ENCODE data around the gene FILIP1.

FILIP1 gene

DNA sequence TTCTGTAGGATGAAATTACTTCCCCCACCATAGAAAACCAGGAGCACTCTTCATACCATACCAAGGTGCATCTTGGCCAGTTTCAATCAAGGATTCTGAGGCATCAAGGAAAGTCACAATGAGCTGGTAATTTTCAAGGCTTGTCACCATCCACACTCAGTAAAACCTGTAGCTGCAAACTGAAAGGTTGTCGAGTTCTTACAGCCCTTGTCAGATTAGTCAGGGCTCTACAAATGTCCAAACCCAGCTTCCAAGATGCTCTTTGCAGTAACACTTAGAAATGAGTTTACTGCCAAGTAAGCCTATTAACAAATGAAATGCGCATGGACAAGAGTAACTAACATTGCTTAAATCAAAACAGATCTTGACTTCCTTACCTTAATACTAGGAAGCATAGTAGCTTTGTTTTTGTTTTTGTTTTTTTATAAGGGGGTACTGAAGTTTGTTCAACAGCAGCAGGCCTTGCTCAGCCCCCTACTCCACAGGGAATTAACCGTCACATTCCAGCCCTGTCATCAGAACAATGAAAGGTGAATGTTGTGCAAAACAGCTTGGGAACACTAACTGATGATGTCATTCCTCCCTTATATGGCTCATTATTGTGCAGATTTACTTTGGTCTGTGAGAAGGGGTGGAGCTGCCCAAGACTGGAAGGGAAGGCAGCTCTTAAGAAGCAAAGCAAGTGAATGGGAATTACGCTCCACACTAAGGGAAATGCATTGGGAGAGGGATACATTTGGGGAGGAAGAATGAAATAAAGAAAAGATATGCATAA, 159.1 kb downstream of the FILIP1 start:
- no peak for DNase-seq (ENCODE audit: low spot score)

DNA sequence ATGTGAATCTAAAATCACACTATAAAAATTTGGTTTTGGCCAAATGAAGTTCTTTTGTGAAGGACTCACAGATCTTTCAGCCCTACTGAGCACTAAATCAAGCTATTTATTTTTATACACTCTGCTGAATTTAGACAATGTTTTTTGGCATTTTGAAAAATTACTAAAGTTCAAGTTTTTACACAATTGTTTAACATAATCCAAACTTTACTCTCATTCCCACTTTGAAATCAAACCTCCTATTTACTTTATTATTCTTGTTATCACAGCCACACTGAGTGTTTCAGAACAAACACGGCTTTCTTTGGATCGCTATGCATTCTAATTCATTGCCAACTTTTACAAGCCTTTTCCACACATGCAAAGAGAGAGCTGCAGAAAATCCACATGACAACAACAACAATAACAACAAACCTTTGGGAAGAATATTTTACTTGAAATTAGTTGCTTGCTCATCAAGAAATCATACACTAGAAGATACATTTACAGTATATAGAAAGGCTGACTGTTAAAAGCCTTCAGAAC, 159.9 kb downstream of the FILIP1 start:
- DNase-seq (ENCODE audit: low spot score) = no peak

DNA sequence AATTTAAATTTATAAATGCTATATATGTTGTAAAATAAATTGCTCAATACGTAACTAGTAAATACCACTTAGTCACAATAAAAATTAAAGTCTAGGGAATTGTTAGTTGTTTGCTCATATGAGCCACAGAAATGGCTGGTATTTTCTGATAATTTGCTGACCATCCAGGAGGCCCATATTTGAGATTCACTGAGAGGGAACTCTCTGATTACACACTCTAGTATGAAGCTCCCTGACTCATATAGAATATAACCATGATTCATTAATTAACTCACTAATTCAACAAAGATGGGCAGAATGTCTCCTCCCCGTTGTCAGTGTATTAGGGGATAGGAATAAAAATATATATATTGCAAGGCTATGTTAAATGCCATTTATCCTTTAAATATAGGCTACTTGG, 162.4 kb downstream of the FILIP1 start:
- DNase-seq (ENCODE audit: low spot score) = no peak

DNA sequence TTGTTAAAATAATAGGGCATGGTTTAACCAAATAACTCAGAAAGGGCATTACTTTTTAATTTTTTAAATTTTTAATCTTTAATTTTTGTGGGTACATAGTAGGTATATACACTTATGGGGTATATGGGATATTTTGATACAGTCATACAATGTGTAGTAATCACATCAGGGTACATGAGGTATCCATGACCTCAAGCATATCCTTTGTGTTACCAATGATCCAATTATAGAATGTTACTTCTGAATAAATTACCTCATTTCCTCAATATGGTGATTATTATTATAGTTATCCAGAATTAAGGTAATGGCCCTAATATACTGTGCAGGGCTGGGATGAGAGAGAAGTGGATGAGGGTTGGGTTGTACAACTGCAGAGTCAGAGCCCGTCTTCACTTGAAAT, 163.9 kb downstream of the FILIP1 start:
- DNase-seq (ENCODE audit: low spot score) = no peak

DNA sequence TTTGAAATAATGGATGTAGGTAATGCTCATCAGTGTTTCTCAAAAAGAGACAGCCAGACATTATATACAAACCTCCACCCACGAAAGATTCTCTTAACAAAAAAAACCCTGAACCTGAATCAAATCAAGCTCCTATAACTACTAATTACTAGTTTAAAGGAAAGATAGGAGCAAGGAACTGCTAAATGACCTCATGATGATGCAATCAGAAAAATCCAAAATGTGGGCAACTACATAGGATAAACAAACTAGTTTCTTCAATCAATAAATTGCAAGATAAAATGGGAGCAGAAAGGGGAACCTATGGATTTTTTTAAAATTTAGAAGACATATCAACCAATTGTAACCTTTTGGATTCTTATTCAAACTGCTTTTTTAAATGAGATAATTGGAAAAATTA, 165.8 kb downstream of the FILIP1 start:
- DNase-seq (ENCODE audit: low spot score) = no peak

DNA sequence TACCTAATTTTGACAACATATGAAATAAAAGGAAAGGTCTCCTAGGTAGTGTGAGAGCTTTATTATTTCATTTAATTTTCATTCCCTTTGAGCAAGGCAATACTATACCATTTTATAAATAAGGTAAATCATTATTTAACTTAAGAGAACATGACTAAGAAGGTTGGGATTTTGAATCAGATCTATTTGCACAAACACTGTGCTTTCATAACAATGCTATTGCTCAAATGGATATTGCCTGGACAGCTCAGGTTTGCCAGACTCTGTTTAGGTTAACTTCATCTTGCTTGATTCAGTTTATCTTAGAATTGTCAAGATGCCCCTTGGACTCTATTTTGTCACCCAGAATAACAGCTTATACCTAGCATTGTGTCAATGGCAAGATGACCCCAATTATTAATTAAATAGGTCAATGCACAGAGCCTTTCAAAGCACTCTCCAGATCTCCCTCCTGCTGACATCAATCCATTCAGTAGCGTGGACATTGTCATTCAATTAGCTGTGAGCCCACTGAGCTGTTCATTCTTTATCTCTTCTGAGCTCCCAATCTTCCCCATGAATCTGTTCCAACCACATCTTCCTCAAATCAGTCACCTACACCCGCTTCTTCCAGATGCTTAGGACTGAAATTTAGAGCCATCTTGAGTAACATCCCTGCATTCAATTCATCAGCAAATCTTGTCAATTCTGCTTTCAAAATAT, 166.9 kb downstream of the FILIP1 start:
- no peak for DNase-seq (ENCODE audit: low spot score)

DNA sequence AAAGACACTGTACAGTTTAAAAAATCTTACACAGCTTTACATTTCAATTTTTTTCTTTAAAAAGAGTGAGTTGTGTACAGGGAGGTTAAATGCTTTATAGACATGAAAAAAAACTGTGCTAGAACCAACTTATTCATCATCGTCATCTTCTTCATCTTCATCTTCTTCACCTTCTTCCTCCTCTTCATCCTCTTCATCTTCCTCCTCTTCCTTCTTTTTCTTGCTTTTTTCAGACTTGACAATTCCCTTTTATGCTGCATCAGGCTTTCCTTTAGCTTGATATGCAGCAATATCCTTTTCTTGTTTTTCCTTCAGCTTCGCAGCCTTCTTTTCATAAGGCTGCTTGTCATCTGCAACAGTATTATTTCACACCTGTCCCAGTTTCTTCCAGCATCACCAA, 174.7 kb downstream of the FILIP1 start:
- no peak for DNase-seq (ENCODE audit: low spot score)

DNA sequence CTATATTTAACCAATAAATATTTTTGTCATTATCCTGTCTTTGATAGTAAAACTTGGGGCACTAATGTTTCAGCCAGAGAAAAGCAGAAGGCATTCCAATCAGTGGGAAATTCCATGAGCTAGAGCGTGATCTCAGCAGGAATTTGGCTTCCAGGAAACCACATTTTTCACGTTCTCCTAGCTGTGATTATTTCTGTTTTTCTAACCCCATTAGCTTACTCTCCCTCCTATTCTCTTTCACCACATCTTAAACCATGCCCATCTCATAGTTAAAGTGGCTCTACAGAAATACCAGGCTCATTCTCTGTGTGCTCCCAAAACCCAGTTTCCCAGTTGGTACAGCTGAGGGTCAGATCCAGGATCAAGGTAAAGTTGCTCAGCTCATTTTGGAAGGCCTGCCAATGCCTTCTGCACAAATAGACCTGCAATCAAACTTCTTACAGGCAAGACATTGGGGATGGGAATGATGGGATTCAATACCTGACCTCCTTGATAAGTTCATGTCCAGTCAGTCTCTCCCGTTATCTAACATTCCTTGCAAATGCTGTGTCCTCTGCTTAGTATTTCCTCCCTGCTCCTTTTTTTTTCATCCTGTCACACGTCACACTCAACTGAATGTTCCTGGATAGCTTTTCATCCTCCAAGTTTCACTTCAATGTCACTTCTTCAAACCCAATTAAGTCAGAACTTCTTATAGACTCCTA, 175.9 kb downstream of the FILIP1 start:
- no peak for DNase-seq (ENCODE audit: low spot score)

DNA sequence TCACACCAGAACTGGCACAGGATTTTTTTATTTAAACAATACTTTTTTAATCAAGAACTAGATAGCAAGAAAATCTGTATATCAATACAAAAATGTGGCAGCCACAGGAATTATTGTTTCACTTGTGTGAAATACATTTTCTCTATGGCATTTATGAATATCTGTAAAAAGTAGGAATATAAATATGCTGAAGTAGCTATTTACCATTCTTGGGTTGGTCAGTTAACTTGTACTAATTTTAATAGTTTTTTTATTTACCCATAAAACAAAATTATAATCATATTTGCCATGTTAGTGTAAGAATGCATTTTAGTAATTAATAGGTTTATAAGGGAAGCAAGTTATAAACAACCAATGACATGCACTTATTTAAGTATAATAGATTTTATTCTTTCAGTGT, 177.6 kb downstream of the FILIP1 start:
- no peak for DNase-seq (ENCODE audit: low spot score)

DNA sequence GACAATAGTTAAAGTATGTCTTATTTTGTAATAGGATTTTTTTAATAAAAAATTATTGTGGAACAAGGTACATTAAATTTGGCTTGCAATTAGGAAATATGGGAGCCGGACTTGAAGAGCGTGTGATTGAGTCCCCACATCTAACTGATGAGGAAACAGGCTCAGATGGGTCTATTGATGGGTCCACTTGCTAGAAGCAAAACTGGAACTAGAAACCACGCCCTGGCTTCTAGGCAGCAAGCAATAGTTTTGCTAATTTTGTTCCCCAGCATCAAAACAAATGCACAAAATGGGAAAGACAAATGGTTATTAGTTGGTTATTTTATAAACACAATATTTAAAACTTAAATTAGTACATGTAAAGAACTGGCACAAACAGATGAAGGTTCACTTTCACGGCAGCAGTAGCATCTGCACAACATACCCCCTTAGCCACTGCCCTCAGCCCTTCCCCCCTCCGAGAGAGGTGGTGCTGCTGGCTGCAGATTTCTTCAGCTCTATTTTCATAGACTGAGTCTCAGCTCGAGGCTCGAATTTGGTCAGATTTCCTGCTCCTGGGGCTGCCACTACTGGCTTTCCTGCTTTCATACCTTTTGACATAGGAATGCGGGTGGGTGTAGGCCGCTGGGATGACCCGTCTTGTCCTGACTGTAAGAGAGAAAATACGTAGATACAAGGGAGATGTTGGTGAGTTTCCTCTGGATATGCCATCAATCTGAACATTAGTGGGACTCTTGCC, 185.2 kb downstream of the FILIP1 start:
- DNase-seq (ENCODE audit: low spot score) = no peak

DNA sequence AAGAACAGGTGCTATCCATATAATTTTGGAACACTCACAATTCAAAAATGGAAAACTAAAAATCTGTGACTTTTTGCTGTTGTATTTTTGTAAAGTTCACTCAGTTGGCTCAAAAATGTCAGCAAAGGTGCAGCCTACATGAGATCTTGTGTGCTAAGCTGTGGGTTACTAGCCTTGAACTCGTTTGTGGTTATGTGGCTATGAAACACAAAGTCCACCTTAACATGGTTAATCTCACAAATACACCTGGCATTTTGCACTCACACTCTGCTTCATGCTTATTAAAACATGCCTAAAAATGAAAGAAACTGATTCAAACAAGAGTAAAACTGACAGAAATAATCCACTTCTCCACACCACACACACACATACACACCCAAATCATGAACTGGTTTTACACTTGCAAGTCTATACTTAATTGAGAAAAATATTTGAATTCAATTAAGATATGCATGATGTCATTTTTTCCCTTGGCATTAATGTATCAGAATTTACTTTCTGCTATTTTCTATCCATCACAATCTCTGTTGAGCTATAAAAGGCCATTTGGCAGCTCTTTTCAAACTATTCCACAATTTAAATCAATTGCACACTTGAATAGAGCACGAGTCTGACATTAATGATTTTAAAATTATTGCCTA, 186.1 kb downstream of the FILIP1 start:
- no peak for DNase-seq (ENCODE audit: low spot score)

DNA sequence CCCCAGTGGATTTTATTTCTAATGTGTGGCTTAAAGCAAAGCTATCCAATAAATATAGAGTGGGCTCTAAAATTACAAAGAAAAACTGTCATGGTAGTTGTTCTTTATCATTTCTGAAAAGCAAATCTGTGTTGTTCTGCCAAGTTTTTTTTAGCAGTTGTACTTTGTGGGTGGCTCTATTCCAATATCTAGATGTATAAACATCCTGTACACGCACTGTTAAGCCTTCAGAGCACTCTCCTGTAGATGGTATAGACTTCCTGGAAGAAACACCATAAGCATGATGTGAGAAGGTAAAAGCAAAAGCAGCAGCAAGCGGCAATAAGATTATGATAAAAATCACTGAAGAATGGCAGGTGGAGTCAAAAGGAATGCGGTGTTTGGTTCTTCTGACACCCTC, 187.5 kb downstream of the FILIP1 start:
- no peak for DNase-seq (ENCODE audit: low spot score)

DNA sequence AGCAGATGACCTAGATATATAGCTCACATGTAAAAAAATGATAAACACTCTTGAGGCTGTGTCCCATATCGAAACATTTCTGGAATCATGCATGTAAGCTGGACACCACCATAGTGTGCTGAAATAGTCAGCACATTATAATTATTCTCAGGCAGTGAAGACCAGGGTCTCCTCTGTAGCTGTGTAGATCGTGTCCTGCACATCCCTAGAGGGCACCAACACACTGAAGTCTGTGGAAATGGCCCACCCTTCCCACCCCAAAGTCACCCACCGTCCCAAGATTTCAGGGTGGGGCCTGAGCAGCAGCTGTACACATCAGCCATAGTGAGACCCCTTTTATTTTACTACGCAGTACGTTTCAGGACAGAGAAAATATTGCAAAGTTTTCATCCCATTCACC, 188.0 kb downstream of the FILIP1 start:
- no peak for DNase-seq (ENCODE audit: low spot score)

DNA sequence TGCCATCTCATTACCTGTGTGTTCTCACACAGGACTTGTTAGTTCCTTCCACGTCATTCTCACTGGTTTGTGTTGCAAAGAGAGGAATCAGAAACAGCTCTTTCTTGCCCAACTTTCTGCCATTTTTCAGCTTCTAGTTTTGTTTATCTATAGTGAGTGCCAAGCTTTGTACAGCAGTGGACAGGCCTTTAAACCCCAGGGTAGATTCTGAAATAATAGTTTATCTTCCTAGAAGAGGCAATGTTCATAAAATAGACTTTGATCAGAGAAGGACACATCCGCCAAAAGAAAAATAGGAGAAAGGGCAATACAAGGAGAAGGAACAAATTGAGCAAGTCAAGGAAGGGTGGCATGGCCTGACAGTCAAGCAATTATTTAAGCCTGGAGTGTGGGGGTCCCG, 191.3 kb downstream of the FILIP1 start:
- DNase-seq (ENCODE audit: low spot score) = no peak

DNA sequence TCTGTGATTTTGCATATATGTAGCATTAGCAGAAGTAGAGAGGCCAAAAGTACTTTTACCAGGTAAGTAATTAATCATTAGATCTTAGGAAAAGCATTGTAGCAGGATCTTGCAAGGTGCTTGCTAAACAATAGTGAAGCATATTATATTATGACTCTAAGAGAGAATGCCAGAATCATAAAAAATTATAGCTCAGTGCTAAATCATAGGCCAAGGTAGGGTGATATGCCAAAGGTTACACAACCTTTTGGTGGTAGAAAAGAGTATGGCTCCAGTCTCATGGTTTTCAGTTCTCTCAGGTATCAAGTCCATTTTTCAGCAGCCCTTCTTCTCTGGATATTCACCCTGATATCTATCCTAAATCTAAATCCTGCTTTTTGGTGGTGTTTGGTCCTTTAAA, 192.1 kb downstream of the FILIP1 start:
- DNase-seq (ENCODE audit: low spot score) = no peak

DNA sequence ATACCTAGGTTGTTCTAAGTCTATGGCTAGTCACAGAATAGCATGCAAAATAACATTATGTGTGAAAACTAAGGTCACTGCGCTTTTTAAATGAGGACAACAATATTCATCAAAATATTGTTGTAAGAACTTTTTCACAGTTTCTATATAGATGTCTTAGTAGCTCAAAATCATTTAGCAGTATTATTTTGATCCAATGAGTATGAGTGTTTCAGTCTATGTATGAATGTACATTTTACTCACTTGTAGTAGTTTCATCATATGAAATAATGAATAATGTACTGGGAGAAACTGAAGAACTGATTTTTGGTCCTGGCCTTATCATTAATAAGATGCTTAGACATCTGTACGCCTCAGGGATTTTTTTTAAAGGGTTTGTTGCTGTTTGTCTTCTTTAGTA, 192.5 kb downstream of the FILIP1 start:
- DNase-seq (ENCODE audit: low spot score) = no peak

DNA sequence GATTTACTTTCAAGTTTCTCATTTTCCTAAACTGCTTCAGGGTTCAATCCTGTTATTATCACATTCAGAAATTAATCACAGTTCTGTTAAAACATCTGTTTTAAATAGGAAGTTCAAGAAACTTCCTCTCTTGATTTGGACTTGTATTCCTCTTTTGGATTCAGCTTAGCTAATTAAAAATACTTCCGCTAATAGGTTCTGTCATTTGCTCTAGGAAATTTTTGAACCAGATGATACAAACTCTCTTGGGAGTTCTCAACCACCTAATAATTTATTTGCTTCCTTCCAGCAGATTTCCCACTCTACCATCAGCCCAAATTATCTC, 193.1 kb downstream of the FILIP1 start:
- no peak for DNase-seq (ENCODE audit: low spot score)

DNA sequence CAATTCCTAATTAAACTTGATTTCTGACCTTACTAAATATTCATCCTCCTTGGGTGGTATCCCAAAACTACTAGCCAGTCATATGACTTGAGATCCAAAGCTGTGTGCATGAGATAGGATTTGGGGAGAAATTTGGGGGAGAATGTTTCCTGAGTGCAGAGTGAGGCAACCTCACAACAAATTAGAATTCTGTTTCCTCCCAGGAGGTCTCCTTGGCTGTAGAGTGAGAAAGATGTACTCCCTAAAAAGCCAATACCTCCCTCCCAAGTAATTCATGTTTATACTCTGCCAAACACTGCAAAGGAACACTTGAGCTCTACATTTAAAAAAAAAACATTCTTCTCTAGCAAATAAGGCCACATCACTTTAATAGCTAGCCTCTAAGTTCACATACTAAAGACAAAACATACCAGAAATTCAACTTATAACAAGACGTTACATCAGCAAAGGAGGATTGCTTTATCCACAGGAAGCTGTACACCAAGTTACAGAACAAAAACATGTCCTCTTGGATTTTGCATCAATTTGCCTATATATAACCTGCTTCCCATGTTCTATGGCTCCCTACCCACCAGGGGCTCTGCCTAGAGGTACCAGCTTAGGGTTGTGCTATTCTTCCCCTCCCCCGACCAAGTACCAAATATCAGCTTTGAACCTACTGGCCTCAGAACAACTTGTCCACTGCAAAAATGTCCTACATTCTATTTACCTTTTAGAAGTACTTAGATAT, 193.6 kb downstream of the FILIP1 start:
- no peak for DNase-seq (ENCODE audit: low spot score)

DNA sequence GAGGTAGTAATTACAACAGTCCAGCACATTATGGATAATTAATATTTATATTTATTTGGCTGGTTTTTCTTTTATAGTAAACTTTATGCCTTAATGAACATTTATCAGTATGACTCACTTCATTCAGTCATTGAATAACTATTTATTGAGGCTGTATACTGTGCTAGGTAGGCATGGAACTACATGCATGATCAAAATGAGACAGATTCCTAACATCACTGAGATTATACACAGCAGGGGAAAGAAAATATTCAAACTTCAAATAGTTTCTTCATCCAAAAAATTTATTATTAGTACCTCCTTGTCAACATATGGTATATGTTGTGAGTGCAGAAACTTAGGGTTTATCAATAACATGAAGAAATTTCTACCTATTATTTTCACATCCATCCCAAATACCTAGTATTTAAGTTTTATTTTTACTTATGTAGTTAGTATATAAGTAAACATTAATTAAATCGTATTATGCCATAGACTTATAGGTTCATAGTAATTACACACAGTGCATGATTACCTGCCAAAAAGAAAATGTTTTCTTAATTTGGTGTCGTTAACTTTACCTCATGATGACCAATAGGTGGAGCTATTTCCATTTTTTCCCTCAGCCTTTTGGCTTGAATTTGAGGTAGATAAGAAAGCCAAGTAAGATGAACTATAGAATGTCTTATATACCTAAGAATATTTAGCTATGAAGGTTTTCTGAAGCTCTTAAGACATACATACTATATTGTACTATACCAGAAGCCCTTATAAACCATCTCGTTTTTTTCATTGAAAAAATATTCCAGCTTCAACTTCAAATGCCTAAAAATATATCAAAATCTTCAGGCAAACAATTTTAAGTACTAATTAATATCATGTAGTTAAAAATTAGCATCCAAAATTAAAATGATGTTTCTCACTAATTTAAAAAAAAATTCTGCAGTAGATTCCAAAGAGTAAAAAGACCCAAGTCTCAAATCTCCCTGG, 196.5 kb downstream of the FILIP1 start:
- peak; percentile 76 for DNase-seq (ENCODE audit: low spot score)

DNA sequence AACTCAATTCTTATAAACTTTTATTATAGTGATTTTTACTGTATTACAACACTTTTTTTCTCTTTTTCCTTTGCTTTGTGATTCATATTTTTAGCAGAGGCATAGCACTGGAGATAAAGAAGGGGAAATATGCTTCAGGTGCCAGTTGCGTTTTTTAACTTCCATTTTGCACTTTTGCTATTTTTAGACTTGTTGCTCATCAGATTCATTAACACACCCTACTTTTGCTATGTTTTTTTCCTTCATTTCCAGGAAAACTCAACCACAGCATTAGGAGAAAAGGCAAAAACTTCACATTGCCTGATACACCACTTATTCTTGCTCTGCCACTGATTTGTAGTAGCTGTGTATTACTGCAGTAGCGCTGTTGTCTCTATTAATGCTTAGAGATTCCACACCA, 201.0 kb downstream of the FILIP1 start:
- no peak for DNase-seq (ENCODE audit: low spot score)
